Measurements from ENCODE around the gene MIS12. TPM values are rescaled to one million over a fixed set of nuclear protein-coding genes. Genes with fewer than 3 reads are reported as not detected.

The MIS12 gene
- total and polyA plus RNA-seq, 5 donors, result 7.9 to 12.3 (median 10.5) TPM

DNA sequence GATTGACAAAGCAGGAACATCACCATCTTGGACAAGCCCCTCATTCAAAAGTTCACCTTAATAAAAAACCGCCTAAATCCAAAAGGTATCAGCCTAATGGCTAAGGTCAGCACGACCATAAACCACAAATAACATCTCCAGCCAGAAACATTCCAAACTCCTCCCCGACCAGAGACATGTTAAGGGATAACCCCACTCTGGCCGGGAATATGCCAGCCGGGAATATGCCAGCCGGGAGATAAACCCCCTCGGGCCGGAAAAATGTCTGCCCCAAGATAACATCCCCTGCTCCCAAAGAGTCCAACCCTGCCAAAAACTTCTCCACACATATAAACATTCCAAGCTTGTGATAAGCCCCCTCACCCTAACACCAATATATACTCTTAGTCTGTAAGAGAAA, 18.9 kb upstream of the MIS12 start:
- Histone ChIP-seq H3K4me3 (ENCODE audit: low read length) (peak overlapping the region; percentile 92), H3K9me3 (ENCODE audit: control insufficient read depth, low read length) (no peaks in the 10 kb centered on the region), H3K27me3 (ENCODE audit: control insufficient read depth, insufficient read depth) (no peaks in the 10 kb centered on the region), H3K4me1 (ENCODE audit: control insufficient read depth, insufficient read depth, low read length) (no peaks in the 10 kb centered on the region), H3K27ac (ENCODE audit: low read length) (no peak overlapping the region)
- DNase-seq (no peak), ATAC-seq (no peak)
- intact Hi-C loops (cut with DNase I), result no loop called here
- 5% methylated on average over 8 of the region's 8 CpGs for WGBS

DNA sequence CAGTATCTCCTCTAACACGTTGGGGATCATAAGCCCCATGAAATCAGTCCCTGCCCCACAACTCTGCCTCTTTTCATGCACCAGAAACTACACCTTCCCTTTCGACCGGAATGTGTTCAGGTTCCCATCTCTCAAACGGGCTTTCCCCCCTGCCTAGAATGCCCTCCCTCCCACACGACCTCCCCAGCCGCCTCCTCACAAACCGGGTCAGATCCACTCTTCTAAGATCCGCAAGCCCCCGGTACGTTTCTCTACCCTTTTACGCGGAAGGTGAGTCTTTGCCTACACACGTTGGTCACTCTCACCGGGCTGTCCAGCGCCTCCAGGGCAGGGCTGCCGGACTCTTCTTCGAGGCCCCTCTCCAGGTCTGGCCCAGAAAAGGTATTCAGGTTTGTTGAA, 18.3 kb upstream of the MIS12 start:
- under 1% methylated on average over 17 of the region's 17 CpGs for WGBS
- Histone ChIP-seq H3K4me3 (ENCODE audit: low read length) (peak overlapping the region; percentile 92), H3K4me1 (ENCODE audit: control insufficient read depth, insufficient read depth, low read length) (no peaks in the 10 kb centered on the region), H3K27me3 (ENCODE audit: control insufficient read depth, insufficient read depth) (no peaks in the 10 kb centered on the region), H3K9me3 (ENCODE audit: control insufficient read depth, low read length) (no peaks in the 10 kb centered on the region), H3K27ac (ENCODE audit: low read length) (no peak overlapping the region)
- DNase-seq, result no peak
- intact Hi-C loops (cut with DNase I), result no loop called here
- ATAC-seq, result peak in 1 of 2 donors; percentile 26

DNA sequence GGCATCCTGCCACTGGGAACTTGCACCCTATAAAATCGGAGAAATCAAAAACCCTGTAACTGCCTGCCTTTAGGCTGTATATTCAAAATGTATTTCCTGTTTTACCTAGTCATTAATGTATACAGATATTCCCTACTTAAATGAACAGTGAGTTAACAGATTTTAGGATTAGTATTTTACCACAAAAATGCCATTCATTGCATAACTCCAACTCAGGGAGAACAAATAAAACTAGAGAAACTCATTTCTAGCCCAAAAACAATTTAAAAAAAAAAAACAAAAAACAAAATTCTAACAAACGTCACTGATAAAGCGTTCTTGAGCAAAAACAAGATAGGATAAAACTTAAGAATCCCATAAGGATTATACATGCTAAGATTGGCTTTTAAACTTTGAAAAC, 13.9 kb upstream of the MIS12 start:
- no peak for ATAC-seq
- 86% methylated on average over 3 of the region's 3 CpGs for WGBS
- no peaks in the 10 kb centered on the region for H3K4me1 ChIP-seq (ENCODE audit: control insufficient read depth, insufficient read depth, low read length)
- DNase-seq, result no peak
- H3K27ac ChIP-seq (ENCODE audit: low read length), result no peak overlapping the region
- no peaks in the 10 kb centered on the region for H3K9me3 ChIP-seq (ENCODE audit: control insufficient read depth, low read length)
- H3K27me3 ChIP-seq (ENCODE audit: control insufficient read depth, insufficient read depth), result no peaks in the 10 kb centered on the region
- intact Hi-C loops (cut with DNase I), result no loop called here
- H3K4me3 ChIP-seq (ENCODE audit: low read length), result no peak overlapping the region

DNA sequence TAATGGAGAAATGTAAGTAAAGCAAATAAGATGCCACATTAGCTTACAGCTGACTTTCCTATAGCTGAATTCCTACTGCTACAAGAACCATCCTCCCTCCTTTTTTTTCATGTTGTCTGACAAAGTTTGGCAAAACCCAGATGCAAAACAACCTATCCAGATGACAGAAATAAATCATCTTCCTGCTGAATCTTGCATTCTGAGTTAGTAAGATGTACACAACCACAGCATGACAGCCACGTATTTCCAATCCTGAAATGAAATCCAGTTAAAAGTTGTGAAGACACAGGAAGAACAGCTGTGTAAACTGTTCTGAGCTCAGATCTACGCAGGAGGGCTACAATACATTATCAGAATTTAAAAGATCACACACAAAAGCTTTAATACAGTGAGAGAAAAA, 12.5 kb upstream of the MIS12 start:
- DNase-seq (no peak), ATAC-seq (no peak)
- Histone ChIP-seq H3K9me3 (ENCODE audit: control insufficient read depth, low read length) (no peaks in the 10 kb centered on the region), H3K27ac (ENCODE audit: low read length) (no peak overlapping the region), H3K4me1 (ENCODE audit: control insufficient read depth, insufficient read depth, low read length) (no peaks in the 10 kb centered on the region), H3K27me3 (ENCODE audit: control insufficient read depth, insufficient read depth) (no peaks in the 10 kb centered on the region), H3K4me3 (ENCODE audit: low read length) (no peak overlapping the region)
- WGBS, result 91% methylated on average over 2 of the region's 2 CpGs
- intact Hi-C loops (cut with DNase I), result no loop called here

DNA sequence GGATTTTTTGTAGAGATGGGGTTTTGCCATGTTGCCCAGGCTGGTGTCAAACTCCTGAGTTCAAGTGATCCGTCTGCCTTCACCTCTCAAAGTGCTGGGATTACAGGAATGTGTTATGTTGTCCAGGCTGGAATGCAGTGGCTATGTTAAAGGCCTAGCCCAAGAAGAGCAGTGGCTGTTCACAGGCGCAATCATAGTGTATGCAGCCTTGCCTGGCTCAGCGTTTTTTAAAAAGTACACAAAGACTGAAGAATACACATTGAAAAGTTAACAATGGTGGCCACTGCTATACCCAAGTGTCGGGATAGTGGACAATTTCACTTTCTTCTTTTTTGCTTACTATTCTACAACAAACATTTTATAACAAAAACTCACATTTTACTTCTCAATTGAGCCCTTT, 7.4 kb upstream of the MIS12 start:
- H3K27ac ChIP-seq (ENCODE audit: low read length), result no peak overlapping the region
- WGBS, result 93% methylated on average over 4 of the region's 4 CpGs
- intact Hi-C loops (cut with DNase I), result no loop called here
- ATAC-seq (no peak), DNase-seq (no peak)
- H3K4me1 ChIP-seq (ENCODE audit: control insufficient read depth, insufficient read depth, low read length), result no peaks in the 10 kb centered on the region
- no peak overlapping the region for H3K4me3 ChIP-seq (ENCODE audit: low read length)
- H3K9me3 ChIP-seq (ENCODE audit: control insufficient read depth, low read length), result no peaks in the 10 kb centered on the region
- no peaks in the 10 kb centered on the region for H3K27me3 ChIP-seq (ENCODE audit: control insufficient read depth, insufficient read depth)

DNA sequence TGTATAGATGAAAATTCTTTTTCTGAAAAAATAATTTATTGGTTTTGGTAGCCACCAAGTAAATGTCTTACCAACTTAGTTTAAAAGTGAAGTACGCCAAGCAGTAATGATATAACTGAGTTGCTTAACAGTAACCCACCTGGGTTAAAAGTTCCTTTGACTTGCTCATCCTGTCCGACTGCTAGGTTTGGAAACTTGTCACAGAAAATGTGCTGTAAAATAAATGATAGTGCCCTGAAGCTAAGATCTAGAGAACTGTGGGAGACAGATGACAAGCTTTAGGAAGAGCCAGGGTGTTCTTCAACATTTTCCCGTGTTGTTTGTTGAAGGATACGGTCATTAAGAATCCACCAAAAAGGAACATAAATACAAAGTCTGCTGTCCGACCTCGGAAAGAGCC, 5.4 kb upstream of the MIS12 start:
- no peak overlapping the region for H3K4me3 ChIP-seq (ENCODE audit: low read length)
- no peaks in the 10 kb centered on the region for H3K27me3 ChIP-seq (ENCODE audit: control insufficient read depth, insufficient read depth)
- no peaks in the 10 kb centered on the region for H3K4me1 ChIP-seq (ENCODE audit: control insufficient read depth, insufficient read depth, low read length)
- no peak for ATAC-seq
- no peaks in the 10 kb centered on the region for H3K9me3 ChIP-seq (ENCODE audit: control insufficient read depth, low read length)
- H3K27ac ChIP-seq (ENCODE audit: low read length), result no peak overlapping the region
- intact Hi-C loops (cut with DNase I), result no loop called here
- WGBS, result 85% methylated on average over 6 of the region's 6 CpGs
- DNase-seq, result no peak

DNA sequence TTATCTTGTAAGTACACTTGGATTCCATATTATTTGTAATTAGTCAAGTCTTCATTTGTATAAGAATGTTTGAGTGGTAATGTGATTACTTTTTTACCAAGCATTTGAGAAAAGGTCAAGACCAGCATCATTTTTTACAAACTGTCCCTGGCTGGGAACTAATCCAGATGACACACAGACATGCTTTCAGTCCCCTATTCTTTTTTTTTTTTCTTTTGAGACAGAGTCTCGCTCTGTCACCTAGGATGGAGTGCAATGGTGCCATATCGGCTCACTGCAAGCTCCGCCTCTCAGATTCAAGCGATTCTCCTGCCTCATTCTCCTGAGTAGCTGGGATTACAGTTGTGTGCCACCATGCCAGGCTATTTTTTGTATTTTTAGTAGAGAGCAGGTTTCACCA, 4.9 kb upstream of the MIS12 start:
- H3K9me3 ChIP-seq (ENCODE audit: control insufficient read depth, low read length), result no peaks in the 10 kb centered on the region
- no peak overlapping the region for H3K4me3 ChIP-seq (ENCODE audit: low read length)
- H3K27ac ChIP-seq (ENCODE audit: low read length), result no peak overlapping the region
- no peaks in the 10 kb centered on the region for H3K4me1 ChIP-seq (ENCODE audit: control insufficient read depth, insufficient read depth, low read length)
- WGBS, result 95% methylated on average over 4 of the region's 4 CpGs
- ATAC-seq, result no peak
- no peak for DNase-seq
- intact Hi-C loops (cut with DNase I), result no loop called here
- no peaks in the 10 kb centered on the region for H3K27me3 ChIP-seq (ENCODE audit: control insufficient read depth, insufficient read depth)

DNA sequence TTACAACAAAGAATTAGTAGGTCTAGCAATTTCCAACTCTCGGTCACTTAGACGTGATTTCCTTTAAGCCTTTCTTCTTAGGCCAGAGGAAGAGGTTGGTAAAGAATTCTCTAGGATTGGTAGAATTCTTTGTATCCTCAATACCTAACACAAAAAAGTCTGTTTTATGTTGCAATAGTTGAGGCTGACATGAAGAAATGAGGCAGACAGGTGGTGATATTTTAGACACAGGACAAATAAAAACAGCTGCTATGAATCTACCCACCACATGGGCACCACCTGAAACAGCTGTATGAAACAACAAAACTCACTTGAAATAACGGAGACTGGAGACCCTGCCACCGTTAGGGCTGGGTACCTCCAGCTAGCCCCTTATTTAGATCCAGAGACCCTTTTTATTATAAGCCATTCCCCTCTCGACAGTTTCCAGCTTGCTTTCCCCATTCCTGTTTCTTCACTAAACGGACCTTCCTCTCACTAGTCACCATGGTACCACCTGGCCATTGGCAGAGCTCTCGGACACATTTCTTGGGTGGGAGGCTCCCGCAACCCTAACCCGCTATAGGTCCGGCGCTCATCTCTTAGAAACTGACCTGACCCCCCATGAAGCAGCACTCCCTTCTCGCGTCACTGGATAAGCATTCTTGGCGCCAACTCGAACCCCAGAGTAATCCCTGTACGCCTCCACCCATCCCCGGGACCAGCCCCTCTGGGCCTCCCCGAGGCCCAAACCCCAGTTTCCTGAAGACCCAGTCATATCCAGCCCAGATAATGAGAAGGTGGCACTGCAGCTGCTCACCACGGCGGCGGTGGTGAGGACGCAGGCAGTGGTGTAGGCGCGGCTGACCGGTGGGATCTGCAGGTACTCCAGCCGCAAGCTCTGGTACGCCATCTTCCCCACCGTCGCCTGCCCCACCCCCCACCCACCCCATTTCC, 828 bp upstream of the MIS12 start, which contains the start of gene DERL2:
DERL2 (minus strand) TSS at position 909 of the 936 bp plus-strand sequence; CDS start at position 892, 17 bp downstream.
- ATAC-seq (peak; percentile 4 to 35), DNase-seq (no peak)
- H3K9me3 ChIP-seq (ENCODE audit: control insufficient read depth, low read length), result no peaks in the 10 kb centered on the region
- H3K4me3 ChIP-seq (ENCODE audit: low read length), result peak within 1 kb of the TSS; percentile 85
- intact Hi-C loops (cut with DNase I), result no loop called here
- H3K27me3 ChIP-seq (ENCODE audit: control insufficient read depth, insufficient read depth), result no peaks in the 10 kb centered on the region
- H3K4me1 ChIP-seq (ENCODE audit: control insufficient read depth, insufficient read depth, low read length), result no peaks in the 10 kb centered on the region
- peak within 1 kb of the TSS; percentile 100 for H3K27ac ChIP-seq (ENCODE audit: low read length)
- 5% methylated on average over 29 of the region's 29 CpGs for WGBS

DNA sequence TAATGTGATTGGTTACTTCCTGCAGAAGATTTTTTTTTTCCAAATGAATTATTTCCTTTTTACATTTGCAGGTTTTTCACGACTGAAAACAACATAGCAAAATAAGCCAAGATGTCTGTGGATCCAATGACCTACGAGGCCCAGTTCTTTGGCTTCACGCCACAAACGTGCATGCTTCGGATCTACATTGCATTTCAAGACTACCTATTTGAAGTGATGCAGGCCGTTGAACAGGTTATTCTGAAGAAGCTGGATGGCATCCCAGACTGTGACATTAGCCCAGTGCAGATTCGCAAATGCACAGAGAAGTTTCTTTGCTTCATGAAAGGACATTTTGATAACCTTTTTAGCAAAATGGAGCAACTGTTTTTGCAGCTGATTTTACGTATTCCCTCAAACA, 2.4 kb downstream of the MIS12 start:
- no peak for ATAC-seq

DNA sequence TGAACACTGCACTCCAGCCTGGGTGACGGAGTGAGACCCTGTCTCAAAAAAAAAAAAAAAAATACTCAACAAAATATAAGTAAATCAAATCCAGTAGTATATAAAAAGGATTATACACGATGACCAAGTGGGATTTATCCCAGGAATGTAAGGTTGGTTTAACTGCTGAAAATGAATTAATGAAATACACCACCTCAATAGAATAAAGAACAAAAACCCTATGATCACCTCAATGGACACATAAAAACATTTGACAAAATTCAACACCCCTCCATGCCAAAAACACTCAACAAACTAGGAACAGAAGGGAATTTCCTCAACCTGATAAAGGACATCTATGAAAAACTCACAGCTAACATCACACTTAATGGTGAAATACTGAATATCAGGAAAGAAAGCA, 6.6 kb downstream of the MIS12 start:
- H3K4me1 ChIP-seq (ENCODE audit: control insufficient read depth, insufficient read depth, low read length), result no peaks in the 10 kb centered on the region

More for the DNA sequence above, 2.4 kb downstream of the MIS12 start:
- no peak overlapping the region for H3K4me3 ChIP-seq (ENCODE audit: low read length)
- H3K27ac ChIP-seq (ENCODE audit: low read length), result no peak overlapping the region
- no peaks in the 10 kb centered on the region for H3K4me1 ChIP-seq (ENCODE audit: control insufficient read depth, insufficient read depth, low read length)
- intact Hi-C loops (cut with DNase I), result no loop called here
- WGBS, result 80% methylated on average over 8 of the region's 8 CpGs
- H3K9me3 ChIP-seq (ENCODE audit: control insufficient read depth, low read length), result no peaks in the 10 kb centered on the region
- no peaks in the 10 kb centered on the region for H3K27me3 ChIP-seq (ENCODE audit: control insufficient read depth, insufficient read depth)
- peak in 1 of 3 donors; percentile 49 for DNase-seq

DNA sequence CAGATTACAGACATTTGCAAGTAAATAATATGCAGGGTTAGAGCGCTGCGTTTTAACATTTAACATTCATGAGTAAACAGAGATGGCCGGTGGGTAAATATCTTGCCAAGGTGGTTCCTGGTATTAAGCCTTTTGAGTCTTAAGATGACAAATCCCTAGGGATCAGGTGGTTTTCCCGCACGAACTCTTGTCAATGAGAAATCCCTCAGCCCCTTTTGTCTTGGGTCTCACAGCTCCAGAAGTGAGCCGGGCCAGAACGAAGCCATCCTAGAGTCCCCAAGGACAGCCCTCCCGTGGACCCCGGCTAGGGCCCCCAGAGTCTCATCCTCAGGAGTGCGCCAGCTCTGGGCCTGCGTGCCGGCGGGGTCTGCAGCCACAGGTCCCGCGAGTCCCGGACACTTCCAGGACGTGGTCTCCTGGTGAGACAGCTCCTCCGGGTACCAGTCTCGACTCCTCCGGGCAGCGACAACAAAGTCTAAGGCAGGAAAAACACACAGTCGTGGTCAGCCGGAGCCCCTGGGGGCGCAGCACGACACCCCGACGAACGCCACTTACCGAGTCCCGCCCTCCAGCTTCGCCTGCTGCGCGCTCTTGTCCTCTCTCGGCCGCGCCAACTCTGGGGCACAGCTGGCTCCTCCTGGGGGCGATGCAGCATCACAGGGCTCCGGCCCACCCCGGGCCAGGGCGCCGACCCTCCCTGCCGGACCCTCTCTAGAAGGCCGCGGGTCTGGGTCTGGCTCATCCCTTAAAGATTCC, 13.3 kb downstream of the MIS12 start:
- Histone ChIP-seq H3K9me3 (ENCODE audit: control insufficient read depth, low read length) (no peaks in the 10 kb centered on the region), H3K4me3 (ENCODE audit: low read length) (no peak overlapping the region), H3K27ac (ENCODE audit: low read length) (no peak overlapping the region), H3K27me3 (ENCODE audit: control insufficient read depth, insufficient read depth) (no peaks in the 10 kb centered on the region), H3K4me1 (ENCODE audit: control insufficient read depth, insufficient read depth, low read length) (no peaks in the 10 kb centered on the region)
- WGBS, result 31% methylated on average over 44 of the region's 44 CpGs
- intact Hi-C loops (cut with DNase I), result loop anchor here in 1 of 4 donors (10.0 kb wide), 1 partner anchor 65 kb away; no protein-coding TSS in a partner anchor
- ATAC-seq (peak in 1 of 2 donors; percentile 39), DNase-seq (peak in 2 of 3 donors; percentile 65 to 66)

More for the DNA sequence above, 6.6 kb downstream of the MIS12 start:
- intact Hi-C loops (cut with DNase I), result no loop called here
- Histone ChIP-seq H3K27ac (ENCODE audit: low read length) (no peak overlapping the region), H3K27me3 (ENCODE audit: control insufficient read depth, insufficient read depth) (no peaks in the 10 kb centered on the region), H3K4me3 (ENCODE audit: low read length) (no peak overlapping the region), H3K9me3 (ENCODE audit: control insufficient read depth, low read length) (no peaks in the 10 kb centered on the region)
- no peak for DNase-seq
- no peak for ATAC-seq
- over 99% methylated on average over 2 of the region's 2 CpGs for WGBS

Measured in right cardiac atrium (tissue), 5 donors.